HepG2 (cell line): ENCODE data around the gene MGA. TPM values are rescaled to one million over a fixed set of nuclear protein-coding genes. Genes with fewer than 3 reads are reported as not detected.
"Not testable (repeated sequence)": the region's sequence is repeated elsewhere in the genome, so short reads cannot be mapped to it uniquely, and the experiment has no call there.

Experiments
- ATAC-seq: fragments of 200-7000 bp; cut with Tn5 transposase; 3 replicates; pipeline ENCODE4 v1.9.1; 2020; ENCODE audit warnings: mild to moderate bottlenecking, moderate library complexity
- BruUV-seq: library from RNA; stranded (reverse); fragments of 400-500 nt; replicated peaks from 2 replicates; lab custom pipeline; 2021; lab: Mats Ljungman, UMichigan
- CTCF ChIA-PET: fragments of 300-600 bp; formaldehyde crosslinking; extraction: SDS; loops from one replicate; lab custom pipeline; 2021; ENCODE audit warnings: low total read pairs, inconsistent platforms, low intra/inter-chr PET ratio; lab: Yijun Ruan, JAX
- POLR2A ChIA-PET: fragments of 350-600 bp; sonication (Branson Sonifier 250); formaldehyde crosslinking; loops from one replicate; lab custom pipeline; 2020; ENCODE audit warnings: antibody characterized with exemption, inconsistent platforms; lab: Yijun Ruan, JAX
- DNase-seq: peaks from one replicate; pipeline ENCODE4 v3.0.0-alpha.2; 2015; ENCODE audit warnings: low spot score
- FAIRE-seq: peaks from 3 replicates; lab custom pipeline; 2011; peaks lifted over from hg19 to GRCh38; lab: Jason Lieb, UNC
- H2AFZ ChIP-seq: one replicate; pipeline ENCODE4 v1.6.1; 2011; ENCODE audit warnings: low read length, inconsistent platforms
- H3K27ac ChIP-seq: fragments of 300-600 bp; 3 replicates; pipeline ENCODE4 v1.8.0; 2011; ENCODE audit warnings: mixed run types, mild to moderate bottlenecking, mixed read lengths, low read length, inconsistent platforms; ENCODE audit not compliant: insufficient read depth; ENCODE audit errors: extremely low read length
- H3K27me3 ChIP-seq, 2 experiments: fragments of 200-600 bp in 1 of 2; 2 replicates in 1 of 2; 3 replicates in 1 of 2; pipeline versions ENCODE4 v1.6.0 to v1.8.0; 2011; ENCODE audit warnings: low read length in 2 of 2, mild to moderate bottlenecking in 2 of 2, moderate library complexity in 2 of 2, inconsistent platforms in 1 of 2; ENCODE audit not compliant: insufficient read depth in 2 of 2, control insufficient read depth in 1 of 2
- H3K36me3 ChIP-seq, 2 experiments: fragments of 200-600 bp in 1 of 2; replicated peaks in 1 of 2; 2 replicates in 1 of 2; 3 replicates in 1 of 2; pipeline versions ENCODE4 v1.5.1 to v1.8.0; 2011; ENCODE audit warnings: low read length in 2 of 2, inconsistent platforms in 1 of 2; ENCODE audit not compliant: insufficient read depth in 2 of 2, control insufficient read depth in 1 of 2
- H3K4me1 ChIP-seq: 2 replicates; pipeline ENCODE4 v1.5.1; 2012; ENCODE audit warnings: low read length, inconsistent platforms; ENCODE audit not compliant: insufficient read depth
- H3K4me2 ChIP-seq: 2 replicates; pipeline ENCODE4 v1.6.0; 2011; ENCODE audit warnings: low read depth, low read length, inconsistent platforms
- H3K4me3 ChIP-seq, 3 experiments: fragments of 200-600 bp in 1 of 3; sonication (generic), shearing (Covaris generic) in 1 of 3; replicated peaks in 1 of 3; 2 replicates each; pipeline ENCODE4 v1.5.1; 2011 to 2016; ENCODE audit warnings: low read length in 3 of 3, inconsistent platforms in 2 of 3, low read depth in 2 of 3, mild to moderate bottlenecking in 2 of 3, control low read depth in 1 of 3, mixed read lengths in 1 of 3; ENCODE audit not compliant: insufficient read depth in 1 of 3
- H3K79me2 ChIP-seq: one replicate; pipeline ENCODE4 v1.6.1; 2011; ENCODE audit warnings: low read length, inconsistent platforms; ENCODE audit not compliant: insufficient read depth
- H3K9ac ChIP-seq: 2 replicates; pipeline ENCODE4 v1.6.0; 2011; ENCODE audit warnings: mild to moderate bottlenecking, low read depth, low read length, inconsistent platforms; ENCODE audit not compliant: insufficient read depth
- H3K9me3 ChIP-seq: 2 replicates; pipeline ENCODE4 v1.5.1; 2012; ENCODE audit warnings: mild to moderate bottlenecking, low read length
- H4K20me1 ChIP-seq: 2 replicates; pipeline ENCODE4 v1.6.0; 2011; ENCODE audit warnings: inconsistent platforms, mild to moderate bottlenecking, low read length, moderate library complexity; ENCODE audit not compliant: insufficient read depth
- NFE2 ChIP-seq: sonication (generic); formaldehyde crosslinking; IDR thresholded peaks from 2 replicates; pipeline ENCODE4 v1.4.0; 2020; ENCODE audit warnings: missing genetic modification reagents
- TGIF2 ChIP-seq: IDR thresholded peaks from 2 replicates; pipeline ENCODE4 v1.6.1; 2016; ENCODE audit warnings: control low read depth, missing compliant biosample characterization
- ZKSCAN5 ChIP-seq: sonication (generic); formaldehyde crosslinking; IDR thresholded peaks from 2 replicates; pipeline ENCODE4 v1.5.1; 2020; ENCODE audit warnings: mild to moderate bottlenecking, missing genetic modification reagents
- ZNF282 ChIP-seq: fragments of 450-650 bp; IDR thresholded peaks from 2 replicates; pipeline ENCODE4 v1.6.1; 2018; ENCODE audit not compliant: partially characterized antibody
- ZNF614 ChIP-seq: IDR thresholded peaks from 2 replicates; pipeline ENCODE4 v1.6.1; 2018; ENCODE audit warnings: missing biosample characterization, missing genetic modification reagents, inconsistent platforms, borderline replicate concordance
- ZNF720 ChIP-seq: sonication (generic); formaldehyde crosslinking; IDR thresholded peaks from 2 replicates; pipeline ENCODE4 v1.4.0; 2020; ENCODE audit warnings: missing genetic modification reagents
- ZNF747 ChIP-seq: sonication (generic); formaldehyde crosslinking; IDR thresholded peaks from 2 replicates; pipeline ENCODE4 v1.8.1; 2023; ENCODE audit warnings: missing genetic modification reagents, mild to moderate bottlenecking, borderline replicate concordance
- WGBS: methylation state at CpG from one replicate; pipeline ENCODE4 v1.1.6; 2017; ENCODE audit warnings: low lambda C conversion rate; 5-methylcytosine and 5-hydroxymethylcytosine counted together
- in situ Hi-C: cut with HindIII; loops from 2 replicates; pipeline ENCODE4 v1.10.0; 2017; ENCODE audit warnings: low pct_unique_long_range_greater_than_20kb; ENCODE audit not compliant: extremely low pct_ligation_motif_present
- intact Hi-C: fragments of 100-400 bp; cut with micrococcal nuclease; formaldehyde crosslinking; loops from one replicate; pipeline ENCODE4 v1.10.0; 2022; ENCODE audit not compliant: unreplicated experiment
- polyA plus RNA-seq, 8 experiments: library from polyadenylated mRNA; depleted of rRNA in 3 of 8; stranded (reverse) in 7 of 8; unstranded in 1 of 8; fragments of >200 nt; fragmentation: Illumina TruSeq in 4 of 8; extraction: Trizol in 4 of 8; gene quantifications; 2 replicates each; pipeline versions ENCODE4 v1.2.1 to v1.2.3, GENCODE V29; 2011 to 2016; ENCODE audit warnings: low read depth in 4 of 8, missing spikeins in 1 of 8, mixed read lengths in 1 of 8; ENCODE audit not compliant: insufficient read depth in 1 of 8
- total RNA-seq, 5 experiments: library from RNA; depleted of rRNA; stranded (reverse); fragments of >200 nt; fragmentation: Illumina TruSeq; extraction: Trizol; gene quantifications; 2 replicates each; pipeline ENCODE4 v1.2.3, GENCODE V29; 2016; ENCODE audit warnings: low read depth in 1 of 5
- TF ChIP-seq, protein P1 (sequence below): sonication (generic); formaldehyde crosslinking; IDR thresholded peaks from 2 replicates; pipeline ENCODE4 v1.5.0; 2020; ENCODE audit warnings: missing genetic modification reagents, mild to moderate bottlenecking, borderline replicate concordance

MGA gene
- total and polyA plus RNA-seq, 2 of the 13 experiments (the other 11 are each of a cell fraction or from before 2014, with no cell fraction given) = 5.3 to 59.0 TPM

DNA sequence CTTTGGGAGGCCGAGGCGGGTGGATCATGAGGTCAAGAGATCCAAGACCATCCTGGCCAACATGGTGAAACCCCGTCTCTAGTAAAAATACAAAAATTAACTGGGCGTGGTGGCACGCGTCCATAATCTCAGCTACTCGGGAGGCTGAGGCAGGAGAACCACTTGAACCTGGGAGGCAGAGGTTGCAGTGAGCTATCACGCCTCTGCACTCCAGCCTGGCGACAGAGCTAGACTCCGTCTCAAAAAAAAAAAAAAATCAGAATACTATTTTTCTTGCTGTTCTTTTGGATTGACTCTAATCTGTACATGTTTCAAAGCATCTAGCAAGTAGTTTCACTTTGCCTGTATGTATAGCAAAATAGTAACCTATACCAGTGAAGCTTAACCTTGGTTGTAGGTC lies 75.3 kb downstream of the MGA start:
- H3K4me3 ChIP-seq, intact Hi-C loops, H3K79me2 ChIP-seq, H2AFZ ChIP-seq, H3K9ac ChIP-seq, H4K20me1 ChIP-seq, H3K9me3 ChIP-seq, in situ Hi-C loops, DNase-seq, H3K4me2 ChIP-seq, BruUV-seq, CTCF ChIA-PET, H3K4me1 ChIP-seq, H3K27ac ChIP-seq, ATAC-seq, POLR2A ChIA-PET, FAIRE-seq, H3K27me3 ChIP-seq: not testable (repeated sequence)
- peaks cover 12 to 45% of the 10 kb centered on the region in 2 experiments for H3K36me3 ChIP-seq
- 97% methylated on average over 10 of the region's 10 CpGs for WGBS

DNA sequence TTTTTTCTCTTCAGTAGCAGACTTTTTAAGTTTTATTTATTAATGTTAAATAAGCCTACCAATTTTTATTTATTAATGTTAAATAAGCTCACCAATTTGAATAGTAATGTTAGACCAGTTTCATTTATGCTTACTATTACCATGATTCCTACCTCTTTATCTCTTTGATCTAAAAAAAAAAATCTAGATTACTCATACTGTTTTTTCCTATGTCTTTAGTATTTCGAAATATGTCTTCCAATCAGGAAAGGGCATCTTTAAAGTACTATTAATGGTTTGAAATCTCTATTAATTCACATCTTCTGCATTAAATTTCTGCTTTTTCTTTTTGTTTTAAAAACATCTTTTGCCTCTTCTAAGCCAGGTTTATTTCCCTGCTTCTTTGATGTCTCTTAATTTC lies 86.6 kb downstream of the MGA start:
- Histone ChIP-seq H3K79me2 (no peaks in the 10 kb centered on the region), H3K36me3 (peaks cover 11 to 50% of the 10 kb centered on the region in 2 experiments), H3K9me3 (no peaks in the 10 kb centered on the region), H3K4me1 (no peaks in the 10 kb centered on the region), H4K20me1 (no peaks in the 10 kb centered on the region), H3K27me3 (no peaks in the 10 kb centered on the region), H3K27ac (no peak overlapping the region), H3K4me2 (no peak overlapping the region), H3K9ac (no peak overlapping the region), H3K4me3 (no peak overlapping the region), H2AFZ (no peak overlapping the region)
- POLR2A ChIA-PET = no interaction called here
- ATAC-seq (no peak), DNase-seq (no peak), FAIRE-seq (no peak)
- WGBS = 95% methylated on average over 1 of the region's 1 CpG
- BruUV-seq = no TSS peak
- TF ChIP-seq, protein P1, sequence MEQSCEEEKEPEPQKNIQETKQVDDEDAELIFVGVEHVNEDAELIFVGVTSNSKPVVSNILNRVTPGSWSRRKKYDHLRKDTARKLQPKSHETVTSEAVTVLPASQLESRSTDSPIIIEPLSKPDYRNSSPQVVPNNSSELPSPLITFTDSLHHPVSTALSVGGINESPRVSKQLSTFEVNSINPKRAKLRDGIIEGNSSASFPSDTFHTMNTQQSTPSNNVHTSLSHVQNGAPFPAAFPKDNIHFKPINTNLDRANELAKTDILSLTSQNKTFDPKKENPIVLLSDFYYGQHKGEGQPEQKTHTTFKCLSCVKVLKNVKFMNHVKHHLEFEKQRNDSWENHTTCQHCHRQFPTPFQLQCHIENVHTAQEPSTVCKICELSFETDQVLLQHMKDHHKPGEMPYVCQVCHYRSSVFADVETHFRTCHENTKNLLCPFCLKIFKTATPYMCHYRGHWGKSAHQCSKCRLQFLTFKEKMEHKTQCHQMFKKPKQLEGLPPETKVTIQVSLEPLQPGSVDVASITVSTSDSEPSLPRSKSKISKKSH (CRISPR knock-in tag) = no peak
- TF ChIP-seq TGIF2 (CRISPR knock-in tag) (no peak), ZNF282 (no peak), ZNF720 (no peak), NFE2 (CRISPR knock-in tag) (no peak), ZNF747 (no peak), ZNF614 (CRISPR knock-in tag) (no peak), ZKSCAN5 (no peak)
- intact Hi-C loops = no loop called here
- CTCF ChIA-PET = no interaction called here
- in situ Hi-C loops = no loop called here
